OCI-LY3 (cell line): Measurements from ENCODE around the gene TRMU.

Experiments used
- H2AFZ ChIP-seq: fragments of 200-600, 300-600 bp; shearing (Covaris generic); 2 replicates; pipeline ENCODE4 v1.6.0; 2014; ENCODE audit warnings: antibody characterized with exemption, low read depth, low read length
- H3K27ac ChIP-seq: fragments of 200-600, 300-600 bp; sonication (generic); 2 replicates; pipeline ENCODE4 v1.5.1; 2014; ENCODE audit warnings: mild to moderate bottlenecking, low read length, moderate library complexity, mixed read lengths
- H3K27me3 ChIP-seq: fragments of 200-600, 300-600 bp; sonication (generic); 2 replicates; pipeline ENCODE4 v1.6.1; 2014; ENCODE audit warnings: low read depth, low read length, mixed read lengths
- H3K36me3 ChIP-seq: fragments of 200-600, 300-600 bp; sonication (generic); replicated peaks from 2 replicates; pipeline ENCODE3; 2014; ENCODE audit warnings: low read depth, low read length, mixed read lengths
- H3K4me1 ChIP-seq: fragments of 300-600, 200-600 bp; sonication (generic); 2 replicates; pipeline ENCODE4 v1.6.1; 2014; ENCODE audit warnings: low read length, mixed read lengths
- H3K4me2 ChIP-seq: fragments of 200-600, 300-600 bp; sonication (generic); 2 replicates; pipeline ENCODE4 v1.6.1; 2014; ENCODE audit warnings: low read length, mixed read lengths
- H3K4me3 ChIP-seq: fragments of 300-600, 200-600 bp; sonication (generic); 2 replicates; pipeline ENCODE4 v1.5.1; 2014; ENCODE audit warnings: antibody characterized with exemption, mild to moderate bottlenecking, low read length, moderate library complexity
- H3K79me2 ChIP-seq: fragments of 300-600, 200-600 bp; shearing (Covaris generic); 2 replicates; pipeline ENCODE4 v1.6.1; 2014; ENCODE audit warnings: mild to moderate bottlenecking, low read length, mixed read lengths
- H3K9ac ChIP-seq: fragments of 300-600, 200-600 bp; shearing (Covaris generic); 2 replicates; pipeline ENCODE4 v1.6.0; 2014; ENCODE audit warnings: mild to moderate bottlenecking, low read length, moderate library complexity
- H3K9me3 ChIP-seq: fragments of 200-600, 300-600 bp; shearing (Covaris generic); 2 replicates; pipeline ENCODE4 v1.6.1; 2014; ENCODE audit warnings: low read length, mixed read lengths; ENCODE audit not compliant: insufficient read depth
- H4K20me1 ChIP-seq: fragments of 200-600, 300-600 bp; sonication (generic); 2 replicates; pipeline ENCODE4 v1.6.1; 2016; ENCODE audit warnings: low read length, mixed read lengths; ENCODE audit not compliant: insufficient read depth
- EZH2phosphoT487 ChIP-seq: fragments of 200-600 bp; shearing (Covaris generic); IDR thresholded peaks from 2 replicates; pipeline ENCODE4 v1.6.1; 2018; ENCODE audit warnings: antibody characterized with exemption, mixed run types, low read depth
- TF ChIP-seq, protein P1 (sequence below): fragments of 200-600, 300-600 bp; sonication (generic); IDR thresholded peaks from 2 replicates; pipeline ENCODE4 v1.5.1; 2014; ENCODE audit warnings: antibody characterized with exemption, low read length, low read depth

TRMU gene

GRCh38 chr22:46405901-46406300, 70.4 kb downstream of the TRMU start:
- Histone ChIP-seq H3K36me3 (no peaks in the 10 kb centered on the region), H3K9me3 (no peaks in the 10 kb centered on the region), H4K20me1 (no peaks in the 10 kb centered on the region), H3K27me3 (peaks cover 14% of the 10 kb centered on the region), H3K4me1 (no peaks in the 10 kb centered on the region), H2AFZ (no peak overlapping the region), H3K4me3 (no peak overlapping the region), H3K27ac (no peak overlapping the region), H3K9ac (no peak overlapping the region), H3K79me2 (no peaks in the 10 kb centered on the region), H3K4me2 (no peak overlapping the region)
- TF ChIP-seq, protein P1, sequence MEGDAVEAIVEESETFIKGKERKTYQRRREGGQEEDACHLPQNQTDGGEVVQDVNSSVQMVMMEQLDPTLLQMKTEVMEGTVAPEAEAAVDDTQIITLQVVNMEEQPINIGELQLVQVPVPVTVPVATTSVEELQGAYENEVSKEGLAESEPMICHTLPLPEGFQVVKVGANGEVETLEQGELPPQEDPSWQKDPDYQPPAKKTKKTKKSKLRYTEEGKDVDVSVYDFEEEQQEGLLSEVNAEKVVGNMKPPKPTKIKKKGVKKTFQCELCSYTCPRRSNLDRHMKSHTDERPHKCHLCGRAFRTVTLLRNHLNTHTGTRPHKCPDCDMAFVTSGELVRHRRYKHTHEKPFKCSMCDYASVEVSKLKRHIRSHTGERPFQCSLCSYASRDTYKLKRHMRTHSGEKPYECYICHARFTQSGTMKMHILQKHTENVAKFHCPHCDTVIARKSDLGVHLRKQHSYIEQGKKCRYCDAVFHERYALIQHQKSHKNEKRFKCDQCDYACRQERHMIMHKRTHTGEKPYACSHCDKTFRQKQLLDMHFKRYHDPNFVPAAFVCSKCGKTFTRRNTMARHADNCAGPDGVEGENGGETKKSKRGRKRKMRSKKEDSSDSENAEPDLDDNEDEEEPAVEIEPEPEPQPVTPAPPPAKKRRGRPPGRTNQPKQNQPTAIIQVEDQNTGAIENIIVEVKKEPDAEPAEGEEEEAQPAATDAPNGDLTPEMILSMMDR: no peak
- no peak for TF ChIP-seq EZH2phosphoT487

DNA sequence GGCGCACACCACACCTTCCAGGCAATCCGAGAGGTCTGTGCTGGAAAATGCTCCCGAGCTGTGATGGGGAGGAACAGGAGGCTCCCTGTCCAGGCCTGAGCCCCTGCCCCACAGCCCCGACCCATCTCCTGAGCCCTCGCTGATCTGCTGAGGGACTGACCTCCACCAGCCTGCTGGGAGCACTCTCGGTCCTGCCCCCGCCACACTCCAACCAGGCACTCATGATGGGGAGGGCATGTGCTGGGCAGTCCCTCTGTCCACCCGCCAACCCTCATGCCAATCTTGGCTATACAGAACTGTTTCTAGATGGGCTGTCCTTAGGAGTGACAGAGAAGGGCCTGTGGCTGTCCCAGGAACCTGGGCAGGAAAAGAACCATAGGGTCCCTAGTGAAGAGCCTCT, 70.8 kb downstream of the TRMU start:
- Histone ChIP-seq H3K4me3 (no peak overlapping the region), H2AFZ (no peak overlapping the region), H3K36me3 (no peaks in the 10 kb centered on the region), H3K27ac (no peak overlapping the region), H3K27me3 (peaks cover 13% of the 10 kb centered on the region), H3K4me1 (no peaks in the 10 kb centered on the region), H4K20me1 (no peaks in the 10 kb centered on the region), H3K4me2 (no peak overlapping the region), H3K9me3 (no peaks in the 10 kb centered on the region), H3K79me2 (no peaks in the 10 kb centered on the region), H3K9ac (no peak overlapping the region)
- TF ChIP-seq, protein P1: no peak
- no peak for TF ChIP-seq EZH2phosphoT487

DNA sequence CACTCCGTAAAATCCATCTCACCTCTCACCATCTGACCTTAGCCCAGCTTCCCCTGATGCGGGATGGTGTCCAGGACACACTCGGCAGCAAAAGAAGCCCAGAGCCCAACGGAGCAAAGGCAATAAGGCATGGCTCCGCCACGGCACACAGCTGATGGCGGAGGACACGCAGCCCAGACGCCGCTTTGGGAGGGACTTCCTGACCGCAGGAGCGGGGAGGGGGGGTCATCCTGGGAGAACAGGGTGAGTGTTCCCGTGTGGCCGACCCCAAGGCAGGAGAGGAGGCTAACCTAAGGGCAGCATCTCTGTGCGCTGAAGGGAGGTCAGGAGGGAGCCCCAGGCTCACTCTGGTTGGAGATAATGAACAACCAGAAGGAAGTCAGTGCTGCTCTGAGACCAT, 71.3 kb downstream of the TRMU start:
- H3K9ac ChIP-seq: no peak overlapping the region
- H3K79me2 ChIP-seq: no peaks in the 10 kb centered on the region
- H3K27ac ChIP-seq: no peak overlapping the region
- no peaks in the 10 kb centered on the region for H3K4me1 ChIP-seq
- no peaks in the 10 kb centered on the region for H4K20me1 ChIP-seq
- TF ChIP-seq, protein P1: no peak
- TF ChIP-seq EZH2phosphoT487: no peak
- no peak overlapping the region for H3K4me3 ChIP-seq
- no peaks in the 10 kb centered on the region for H3K9me3 ChIP-seq
- peaks cover 8% of the 10 kb centered on the region for H3K27me3 ChIP-seq
- no peak overlapping the region for H2AFZ ChIP-seq
- no peak overlapping the region for H3K4me2 ChIP-seq
- no peaks in the 10 kb centered on the region for H3K36me3 ChIP-seq
